ENCODE data around the gene BNIP5. TPM values are rescaled to one million over a fixed set of nuclear protein-coding genes. Genes with fewer than 3 reads are reported as not detected.

BNIP5 gene
- total RNA-seq, 2 experiments from 2014 or later = not detected

DNA sequence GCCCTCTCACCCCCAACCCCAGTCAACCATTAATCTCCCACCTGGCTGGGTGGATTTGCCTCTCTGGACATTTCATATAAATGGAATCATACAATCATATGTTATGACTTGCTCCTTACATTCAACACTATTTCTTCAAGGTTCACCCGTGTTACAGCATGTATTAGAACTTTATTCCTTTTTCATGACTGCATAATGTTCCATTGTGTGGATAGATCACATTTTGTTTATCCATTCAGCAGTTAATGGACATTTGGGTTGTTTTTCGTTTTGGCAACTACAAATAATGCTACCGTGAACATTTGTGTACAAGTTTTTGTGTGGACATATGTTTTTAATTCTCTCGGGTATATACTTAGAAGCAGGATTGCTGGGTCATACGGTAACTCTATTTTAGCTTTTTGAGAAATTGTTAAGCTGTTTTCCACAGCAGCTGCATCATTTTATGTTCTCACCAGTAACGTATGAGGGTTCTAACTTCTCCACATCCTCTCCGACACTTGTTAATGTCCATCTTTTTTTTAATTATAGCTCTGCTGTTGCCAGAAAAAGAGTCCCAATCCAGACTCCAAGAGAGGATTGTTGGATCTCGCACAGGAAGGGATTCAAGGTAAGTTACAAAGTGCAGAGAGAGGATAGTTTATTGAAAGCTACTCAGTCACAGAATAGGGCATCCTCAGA lies 15.9 kb upstream of the BNIP5 start:
- Histone ChIP-seq H3K79me2 (ENCODE audit: insufficient read depth, low read depth, low read length) (no peaks in the 10 kb centered on the region), H3K4me2 (ENCODE audit: low read length) (no peak overlapping the region), H3K27ac (ENCODE audit: low read depth, low read length, poor library complexity, severe bottlenecking) (no peak overlapping the region), H3K9me3 (ENCODE audit: low read length) (0 out of 2 replicates have a peak, but pooled peaks cover 4% of the 10 kb centered on the region), H3K4me1 (ENCODE audit: insufficient read depth, low read length, poor library complexity, severe bottlenecking) (no peaks in the 10 kb centered on the region), H3K36me3 (ENCODE audit: insufficient read depth, low read length) (no peaks in the 10 kb centered on the region), H4K20me1 (ENCODE audit: insufficient read depth, low read length) (no peaks in the 10 kb centered on the region), H3K4me3 (ENCODE audit: low read depth, low read length, poor library complexity, severe bottlenecking) (no peak overlapping the region), H2AFZ (ENCODE audit: low read length) (no peak overlapping the region), H3K9me2 (ENCODE audit: insufficient read depth, low read length) (no peaks in the 10 kb centered on the region)
- DNase-seq (ENCODE audit: low spot score) = no peak
- BruUV-seq (replicated peaks) = no TSS peak
- ChIA-PET CTCF (ENCODE audit: unreplicated experiment) (no interaction called here), POLR2A (no interaction called here)
- intact Hi-C loops (cut with micrococcal nuclease; ENCODE audit: unreplicated experiment) = no loop called here
- TF ChIP-seq EZH2phosphoT487 (IDR thresholded peaks at IDR 0.05; ENCODE audit: borderline replicate concordance, low read depth, low read length) = no peak
- TF ChIP-seq, protein P1, sequence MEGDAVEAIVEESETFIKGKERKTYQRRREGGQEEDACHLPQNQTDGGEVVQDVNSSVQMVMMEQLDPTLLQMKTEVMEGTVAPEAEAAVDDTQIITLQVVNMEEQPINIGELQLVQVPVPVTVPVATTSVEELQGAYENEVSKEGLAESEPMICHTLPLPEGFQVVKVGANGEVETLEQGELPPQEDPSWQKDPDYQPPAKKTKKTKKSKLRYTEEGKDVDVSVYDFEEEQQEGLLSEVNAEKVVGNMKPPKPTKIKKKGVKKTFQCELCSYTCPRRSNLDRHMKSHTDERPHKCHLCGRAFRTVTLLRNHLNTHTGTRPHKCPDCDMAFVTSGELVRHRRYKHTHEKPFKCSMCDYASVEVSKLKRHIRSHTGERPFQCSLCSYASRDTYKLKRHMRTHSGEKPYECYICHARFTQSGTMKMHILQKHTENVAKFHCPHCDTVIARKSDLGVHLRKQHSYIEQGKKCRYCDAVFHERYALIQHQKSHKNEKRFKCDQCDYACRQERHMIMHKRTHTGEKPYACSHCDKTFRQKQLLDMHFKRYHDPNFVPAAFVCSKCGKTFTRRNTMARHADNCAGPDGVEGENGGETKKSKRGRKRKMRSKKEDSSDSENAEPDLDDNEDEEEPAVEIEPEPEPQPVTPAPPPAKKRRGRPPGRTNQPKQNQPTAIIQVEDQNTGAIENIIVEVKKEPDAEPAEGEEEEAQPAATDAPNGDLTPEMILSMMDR (conservative IDR thresholded peaks at IDR 0.05; ENCODE audit: low read length) = no peak

DNA sequence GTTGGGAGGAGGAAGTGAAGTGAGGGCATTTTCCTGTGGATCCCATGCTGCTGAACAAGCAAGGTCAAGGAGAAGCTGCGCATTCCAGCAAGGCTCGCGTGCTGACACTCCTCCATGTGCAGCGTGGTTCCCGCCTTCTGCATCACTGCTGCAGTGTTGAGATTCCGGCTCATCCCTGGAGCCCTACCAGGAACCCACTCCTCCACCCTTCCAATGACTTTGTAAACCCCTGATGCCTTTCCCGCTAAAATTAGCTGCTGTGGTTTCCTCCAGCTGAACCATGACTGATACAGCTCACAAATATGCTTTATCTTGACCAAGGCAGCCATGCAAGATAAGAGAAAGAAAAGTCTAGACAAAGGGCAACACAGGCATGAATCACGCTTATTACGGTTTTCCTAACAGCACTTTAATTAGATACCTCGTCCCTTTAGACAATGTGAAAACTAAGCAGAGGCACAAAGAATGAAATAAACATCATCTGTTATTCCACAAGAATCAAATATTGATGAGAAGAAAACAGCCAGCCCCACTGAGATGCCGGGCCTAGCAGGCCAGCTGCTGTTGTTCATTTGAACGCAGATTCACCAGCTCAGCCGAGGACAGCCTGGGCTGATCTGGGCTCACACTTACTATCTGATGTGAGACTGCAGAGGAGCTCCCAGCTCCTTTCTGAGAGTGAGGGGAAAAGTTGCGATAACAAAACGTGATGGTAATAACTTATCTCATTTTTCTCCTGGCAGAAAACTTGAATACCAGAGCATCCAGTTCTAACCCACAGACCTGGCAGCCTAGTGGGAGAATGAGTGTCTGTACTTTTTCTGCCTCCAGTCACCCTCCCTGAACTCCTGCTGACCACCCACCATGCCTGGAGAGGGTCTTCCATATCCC lies 14.2 kb upstream of the BNIP5 start:
- Histone ChIP-seq H3K27ac (ENCODE audit: low read depth, low read length, poor library complexity, severe bottlenecking) (no peak overlapping the region), H3K4me1 (ENCODE audit: insufficient read depth, low read length, poor library complexity, severe bottlenecking) (no peaks in the 10 kb centered on the region), H3K4me3 (ENCODE audit: low read depth, low read length, poor library complexity, severe bottlenecking) (no peak overlapping the region), H3K9me3 (ENCODE audit: low read length) (0 out of 2 replicates have a peak, but pooled peaks cover 4% of the 10 kb centered on the region), H3K79me2 (ENCODE audit: insufficient read depth, low read depth, low read length) (no peaks in the 10 kb centered on the region), H4K20me1 (ENCODE audit: insufficient read depth, low read length) (no peaks in the 10 kb centered on the region), H3K36me3 (ENCODE audit: insufficient read depth, low read length) (no peaks in the 10 kb centered on the region), H3K9me2 (ENCODE audit: insufficient read depth, low read length) (no peaks in the 10 kb centered on the region), H3K4me2 (ENCODE audit: low read length) (no peak overlapping the region), H2AFZ (ENCODE audit: low read length) (no peak overlapping the region)
- no peak for TF ChIP-seq EZH2phosphoT487 (IDR thresholded peaks at IDR 0.05; ENCODE audit: borderline replicate concordance, low read depth, low read length)
- TF ChIP-seq, protein P1 (conservative IDR thresholded peaks at IDR 0.05; ENCODE audit: low read length) = no peak
- no peak for DNase-seq (ENCODE audit: low spot score)
- no TSS peak for BruUV-seq (replicated peaks)
- POLR2A ChIA-PET = interaction anchor here (0.6 to 0.7 kb wide), 2 partner anchors 737 to 794 kb away, joined by 3 read pairs; no protein-coding TSS in a partner anchor
- CTCF ChIA-PET (ENCODE audit: unreplicated experiment) = no interaction called here
- intact Hi-C loops (cut with micrococcal nuclease; ENCODE audit: unreplicated experiment) = no loop called here
